PC-9 (cell line): ENCODE measurements around the gene SMAP2.

Experiments used
- EZH2 ChIP-seq: fragments of 200-600 bp; sonication (generic); IDR thresholded peaks from 2 replicates; pipeline ENCODE4 v1.8.0; 2017; ENCODE audit warnings: antibody characterized with exemption, low read depth
- TF ChIP-seq, protein P1 (sequence below): fragments of 200-600 bp; sonication (generic); conservative IDR thresholded peaks from 2 replicates; pipeline ENCODE4 v1.6.1; 2017; ENCODE audit warnings: mixed run types, antibody characterized with exemption, mild to moderate bottlenecking, moderate library complexity

DNA sequence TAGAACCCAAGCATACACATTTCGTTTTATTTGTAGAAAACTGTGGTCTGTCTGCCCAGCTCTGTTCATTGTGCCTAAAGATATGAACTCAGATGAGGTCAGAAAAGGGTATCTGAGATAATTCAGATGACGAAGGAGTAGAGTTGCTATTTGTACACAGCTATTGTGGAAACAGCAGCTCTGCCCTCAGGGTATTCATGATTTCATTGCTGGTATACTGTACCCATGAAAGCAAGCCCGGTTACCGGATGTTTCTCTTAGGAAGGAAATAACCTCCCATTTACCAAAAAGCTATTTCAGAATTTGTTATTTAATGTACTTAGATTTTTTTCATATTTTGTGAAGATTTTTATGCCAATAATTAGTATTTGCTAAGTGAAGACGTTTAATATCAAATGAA lies 37.8 kb downstream of the SMAP2 start:
- TF ChIP-seq, protein P1, sequence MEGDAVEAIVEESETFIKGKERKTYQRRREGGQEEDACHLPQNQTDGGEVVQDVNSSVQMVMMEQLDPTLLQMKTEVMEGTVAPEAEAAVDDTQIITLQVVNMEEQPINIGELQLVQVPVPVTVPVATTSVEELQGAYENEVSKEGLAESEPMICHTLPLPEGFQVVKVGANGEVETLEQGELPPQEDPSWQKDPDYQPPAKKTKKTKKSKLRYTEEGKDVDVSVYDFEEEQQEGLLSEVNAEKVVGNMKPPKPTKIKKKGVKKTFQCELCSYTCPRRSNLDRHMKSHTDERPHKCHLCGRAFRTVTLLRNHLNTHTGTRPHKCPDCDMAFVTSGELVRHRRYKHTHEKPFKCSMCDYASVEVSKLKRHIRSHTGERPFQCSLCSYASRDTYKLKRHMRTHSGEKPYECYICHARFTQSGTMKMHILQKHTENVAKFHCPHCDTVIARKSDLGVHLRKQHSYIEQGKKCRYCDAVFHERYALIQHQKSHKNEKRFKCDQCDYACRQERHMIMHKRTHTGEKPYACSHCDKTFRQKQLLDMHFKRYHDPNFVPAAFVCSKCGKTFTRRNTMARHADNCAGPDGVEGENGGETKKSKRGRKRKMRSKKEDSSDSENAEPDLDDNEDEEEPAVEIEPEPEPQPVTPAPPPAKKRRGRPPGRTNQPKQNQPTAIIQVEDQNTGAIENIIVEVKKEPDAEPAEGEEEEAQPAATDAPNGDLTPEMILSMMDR: no peak
- TF ChIP-seq EZH2: no peak
